A673 (cell line): Measurements from ENCODE around the gene CEMIP2. TPM values are rescaled to one million over a fixed set of nuclear protein-coding genes. Genes with fewer than 3 reads are reported as not detected.
A peak's percentile ranks its signal among the peaks of the same experiment; 100 is the strongest.

ENCODE experiments used
- BruUV-seq: library from RNA; stranded (reverse); fragments of 400-500 nt; replicated peaks from 2 replicates; lab custom pipeline; 2021; lab: Mats Ljungman, UMichigan
- CTCF ChIA-PET: fragments of 300-600 bp; sonication (Branson Sonifier 250); formaldehyde crosslinking; loops from one replicate; lab custom pipeline; 2022; ENCODE audit warnings: antibody characterized with exemption; lab: Charles Lee
- POLR2A ChIA-PET: fragments of 300-600 bp; sonication (Branson Sonifier 250); formaldehyde crosslinking; loops from one replicate; lab custom pipeline; 2022; ENCODE audit warnings: antibody characterized with exemption; ENCODE audit not compliant: low non-redundant PET; lab: Charles Lee
- DNase-seq: peaks from one replicate; pipeline ENCODE4 v3.0.0-alpha.2; 2015; ENCODE audit warnings: low spot score
- H3K27ac ChIP-seq: fragments of 200-600 bp; sonication (generic); 2 replicates; pipeline ENCODE4 v1.5.1; 2016; ENCODE audit warnings: mixed run types, low read depth, mild to moderate bottlenecking, mixed read lengths, antibody characterized with exemption, low read length; ENCODE audit not compliant: poor library complexity, severe bottlenecking
- H3K27me3 ChIP-seq: fragments of 200-600 bp; sonication (generic); replicated peaks from 2 replicates; pipeline ENCODE4 v1.6.1; 2017; ENCODE audit warnings: mixed run types, low read depth, mild to moderate bottlenecking, mixed read lengths, antibody characterized with exemption, low read length; ENCODE audit not compliant: insufficient read depth, poor library complexity
- H3K36me3 ChIP-seq: fragments of 200-600 bp; sonication (generic); 2 replicates; pipeline ENCODE4 v1.6.1; 2016; ENCODE audit warnings: mixed run types, mild to moderate bottlenecking, mixed read lengths, antibody characterized with exemption, low read length; ENCODE audit not compliant: insufficient read depth, poor library complexity, severe bottlenecking
- H3K4me1 ChIP-seq: fragments of 200-600 bp; sonication (generic); 2 replicates; pipeline ENCODE4 v1.6.1; 2017; ENCODE audit warnings: mixed run types, mild to moderate bottlenecking, mixed read lengths, antibody characterized with exemption, low read length; ENCODE audit not compliant: insufficient read depth, poor library complexity, severe bottlenecking
- H3K4me3 ChIP-seq: fragments of 200-600 bp; sonication (generic); 2 replicates; pipeline ENCODE4 v1.5.1; 2016; ENCODE audit warnings: low read depth, mixed run types, mild to moderate bottlenecking, mixed read lengths, low read length; ENCODE audit not compliant: poor library complexity, severe bottlenecking
- H3K9me3 ChIP-seq: fragments of 200-600 bp; sonication (generic); 2 replicates; pipeline ENCODE4 v1.6.1; 2016; ENCODE audit warnings: mixed run types, low read depth, mild to moderate bottlenecking, mixed read lengths, antibody characterized with exemption, low read length; ENCODE audit not compliant: poor library complexity, severe bottlenecking
- CTCF ChIP-seq: fragments of 300-800, 200-600 bp; sonication (generic); conservative IDR thresholded peaks from 2 replicates; pipeline ENCODE4 v1.5.1; 2017; ENCODE audit warnings: low read depth, mild to moderate bottlenecking, antibody characterized with exemption, low read length, moderate library complexity, mixed read lengths
- EZH2 ChIP-seq: fragments of 200-600 bp; sonication (generic); IDR thresholded peaks from 2 replicates; pipeline ENCODE4 v1.6.1; 2017; ENCODE audit warnings: borderline replicate concordance, low read depth, mild to moderate bottlenecking, mixed read lengths, antibody characterized with exemption, low read length; ENCODE audit not compliant: poor library complexity, severe bottlenecking
- intact Hi-C: fragments of 100-400 bp; cut with micrococcal nuclease; formaldehyde crosslinking; loops from one replicate; pipeline ENCODE4 v1.10.0; 2022; ENCODE audit not compliant: unreplicated experiment
- total RNA-seq: library from RNA; stranded (reverse); gene quantifications from 2 replicates; pipeline ENCODE4 v1.2.3, GENCODE V29; 2021

Gene CEMIP2
- total RNA-seq, 1 experiment from 2014 or later = 32.9 TPM

- DNase-seq = no peak
- TF ChIP-seq EZH2 = no peak
- TF ChIP-seq CTCF = no peak
- no peaks in the 10 kb centered on the region for H3K36me3 ChIP-seq
- no peaks in the 10 kb centered on the region for H3K9me3 ChIP-seq
- H3K27ac ChIP-seq = no peak overlapping the region
- POLR2A ChIA-PET = no interaction called here
- BruUV-seq = no TSS peak
- no peak overlapping the region for H3K4me3 ChIP-seq
- no peaks in the 10 kb centered on the region for H3K27me3 ChIP-seq
- H3K4me1 ChIP-seq = peaks cover 34% of the 10 kb centered on the region
- CTCF ChIA-PET = no interaction called here
- intact Hi-C loops = no loop called here
Measured at GRCh38 chr9:71678999-71679398, 89.3 kb downstream of the CEMIP2 start.

- peaks cover 26% of the 10 kb centered on the region for H3K4me1 ChIP-seq
- BruUV-seq = no TSS peak
- TF ChIP-seq CTCF (no peak), EZH2 (no peak)
Measured at GRCh38 chr9:71677209-71677608, 91.1 kb downstream of the CEMIP2 start.

GRCh38 chr9:71676460-71676859 is 91.9 kb downstream of the CEMIP2 start:
- H3K4me3 ChIP-seq = no peak overlapping the region
- no peak for DNase-seq
- POLR2A ChIA-PET = no interaction called here
- H3K27ac ChIP-seq = no peak overlapping the region
- intact Hi-C loops = no loop called here
- no peaks in the 10 kb centered on the region for H3K27me3 ChIP-seq
- peaks cover 26% of the 10 kb centered on the region for H3K4me1 ChIP-seq
- no peaks in the 10 kb centered on the region for H3K9me3 ChIP-seq
- TF ChIP-seq CTCF = no peak
- no TSS peak for BruUV-seq
- H3K36me3 ChIP-seq = no peaks in the 10 kb centered on the region
- CTCF ChIA-PET = no interaction called here

More at GRCh38 chr9:71677209-71677608, 91.1 kb downstream of the CEMIP2 start:
- no peak overlapping the region for H3K4me3 ChIP-seq
- H3K27me3 ChIP-seq = no peaks in the 10 kb centered on the region
- intact Hi-C loops = no loop called here
- no peaks in the 10 kb centered on the region for H3K9me3 ChIP-seq
- no peak for DNase-seq
- H3K36me3 ChIP-seq = no peaks in the 10 kb centered on the region
- ChIA-PET CTCF (no interaction called here), POLR2A (no interaction called here)
- H3K27ac ChIP-seq = peak overlapping the region; percentile 41
